HG03442 (cell line): ENCODE measurements around the gene CAMK2G.
A peak's percentile ranks its signal among the peaks of the same experiment; 100 is the strongest.

Experiments used
- ATAC-seq: cut with Tn5 transposase; IDR thresholded peaks from one replicate; pipeline ENCODE4 v1.9.1; 2021; ENCODE audit warnings: mild to moderate bottlenecking, moderate library complexity; ENCODE audit not compliant: unreplicated experiment

Gene CAMK2G

GRCh38 chr10:73780966-73781365 is 93.4 kb downstream of the CAMK2G start:
- ATAC-seq: no peak

GRCh38 chr10:73780301-73780700 is 94.1 kb downstream of the CAMK2G start:
- ATAC-seq: no peak

- ATAC-seq: no peak
Measured at GRCh38 chr10:73779539-73780197, 94.7 kb downstream of the CAMK2G start.

GRCh38 chr10:73779018-73779417 is 95.3 kb downstream of the CAMK2G start:
- no peak for ATAC-seq

- ATAC-seq: no peak
Measured at GRCh38 chr10:73774637-73775036, 99.7 kb downstream of the CAMK2G start.

GRCh38 chr10:73773152-73773879 is 101.0 kb downstream of the CAMK2G start:
- ATAC-seq: peak; percentile 1

GRCh38 chr10:73772281-73773151 is 101.8 kb downstream of the CAMK2G start:
- peak; percentile 57 for ATAC-seq

- peak; percentile 42 for ATAC-seq
Measured at GRCh38 chr10:73771722-73772280, 102.6 kb downstream of the CAMK2G start.

- ATAC-seq: no peak
Measured at GRCh38 chr10:73769396-73769795, 105.0 kb downstream of the CAMK2G start.

- ATAC-seq: no peak
Measured at GRCh38 chr10:73768881-73769280, 105.5 kb downstream of the CAMK2G start.

GRCh38 chr10:73765066-73765465 is 109.3 kb downstream of the CAMK2G start:
- ATAC-seq: no peak

GRCh38 chr10:73763343-73763742 is 111.0 kb downstream of the CAMK2G start:
- no peak for ATAC-seq

GRCh38 chr10:73762915-73763314 is 111.4 kb downstream of the CAMK2G start:
- no peak for ATAC-seq
